HG03175 (cell line): ENCODE data around the gene ANKK1.

Source experiments
- ATAC-seq: cut with Tn5 transposase; IDR thresholded peaks from one replicate; pipeline ENCODE4 v1.9.1; 2021; ENCODE audit warnings: mild to moderate bottlenecking, moderate library complexity; ENCODE audit not compliant: unreplicated experiment

ANKK1 gene

DNA sequence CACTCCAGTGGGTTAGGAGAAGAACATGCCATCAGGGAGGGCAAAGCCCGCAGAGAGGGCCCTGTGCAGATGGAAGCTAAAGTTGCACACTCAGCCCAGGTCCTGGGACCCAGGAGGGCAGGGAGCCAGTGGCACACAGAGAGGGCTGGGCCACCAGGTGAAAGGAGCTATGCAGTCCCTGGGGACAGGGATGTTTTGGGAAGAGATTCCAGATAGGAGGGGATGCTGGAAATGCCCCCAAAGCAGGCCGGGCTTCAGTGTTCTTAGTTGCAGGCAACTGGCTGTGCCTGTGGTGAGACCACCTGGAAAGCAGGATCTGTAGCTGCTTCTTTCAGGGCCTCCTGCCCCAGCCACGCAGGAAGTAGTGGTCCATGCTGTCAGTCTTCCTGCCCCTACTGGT is 19.6 kb downstream of the ANKK1 start:
- ATAC-seq: no peak

DNA sequence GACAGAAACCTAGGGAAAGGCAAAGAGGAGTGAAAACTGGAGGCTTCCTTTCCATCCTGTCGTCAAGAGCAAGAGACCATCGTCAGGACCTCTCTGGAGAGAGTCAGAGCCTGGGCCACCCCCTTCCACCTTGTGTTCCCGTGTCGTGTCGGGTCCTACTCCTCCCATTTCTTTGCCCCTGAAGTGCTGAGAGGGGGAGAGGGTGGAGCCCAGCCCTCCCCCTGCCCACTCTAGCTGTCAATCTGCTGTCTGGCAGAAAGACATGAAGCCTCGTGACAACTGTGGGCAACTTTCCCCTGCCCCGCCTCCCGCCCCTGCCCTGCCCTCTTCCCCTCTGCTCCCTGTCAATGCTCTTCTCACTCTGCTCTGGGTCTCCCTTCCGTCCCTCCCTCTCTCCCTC is 20.6 kb downstream of the ANKK1 start:
- ATAC-seq: no peak

DNA sequence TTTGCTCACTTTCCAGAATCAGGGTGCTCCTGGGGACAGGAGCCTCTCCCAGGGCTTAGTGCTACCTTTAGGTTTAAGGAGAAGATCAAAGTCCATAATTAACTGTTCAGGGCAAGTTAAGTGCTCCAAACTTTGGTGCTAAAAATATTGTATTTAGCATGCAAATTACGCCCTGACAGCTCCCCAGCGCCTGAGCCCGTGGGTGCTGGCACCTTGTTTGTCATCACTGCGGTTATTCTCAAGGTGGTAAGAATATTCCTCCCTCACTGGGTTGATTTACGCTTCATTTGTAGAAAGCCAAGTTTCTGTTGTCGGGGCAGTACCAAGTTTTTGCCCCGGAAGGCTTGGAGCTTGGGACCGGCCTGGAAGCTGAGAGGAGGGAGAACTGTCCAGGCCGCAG is 21.3 kb downstream of the ANKK1 start:
- no peak for ATAC-seq

DNA sequence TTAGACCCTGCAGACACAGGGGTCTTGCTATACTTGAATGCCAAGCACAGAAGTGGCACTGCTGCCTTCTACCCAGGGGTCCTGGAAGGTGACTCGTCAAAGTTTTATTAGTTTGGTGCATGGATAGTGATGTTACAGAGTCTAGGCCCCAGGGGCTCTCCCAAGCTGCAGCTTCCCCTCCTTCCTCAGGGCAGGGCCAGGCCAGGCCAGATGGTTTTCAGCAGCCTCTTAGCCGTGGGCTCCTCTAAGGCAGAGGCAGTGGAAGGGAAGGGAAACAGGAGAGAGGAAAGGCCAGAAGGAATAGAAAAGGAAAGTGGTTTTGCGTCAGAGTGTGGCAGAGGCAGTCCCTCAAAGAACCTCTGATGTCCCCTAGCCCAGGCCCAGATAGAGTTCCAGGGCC is 21.9 kb downstream of the ANKK1 start:
- ATAC-seq: no peak

DNA sequence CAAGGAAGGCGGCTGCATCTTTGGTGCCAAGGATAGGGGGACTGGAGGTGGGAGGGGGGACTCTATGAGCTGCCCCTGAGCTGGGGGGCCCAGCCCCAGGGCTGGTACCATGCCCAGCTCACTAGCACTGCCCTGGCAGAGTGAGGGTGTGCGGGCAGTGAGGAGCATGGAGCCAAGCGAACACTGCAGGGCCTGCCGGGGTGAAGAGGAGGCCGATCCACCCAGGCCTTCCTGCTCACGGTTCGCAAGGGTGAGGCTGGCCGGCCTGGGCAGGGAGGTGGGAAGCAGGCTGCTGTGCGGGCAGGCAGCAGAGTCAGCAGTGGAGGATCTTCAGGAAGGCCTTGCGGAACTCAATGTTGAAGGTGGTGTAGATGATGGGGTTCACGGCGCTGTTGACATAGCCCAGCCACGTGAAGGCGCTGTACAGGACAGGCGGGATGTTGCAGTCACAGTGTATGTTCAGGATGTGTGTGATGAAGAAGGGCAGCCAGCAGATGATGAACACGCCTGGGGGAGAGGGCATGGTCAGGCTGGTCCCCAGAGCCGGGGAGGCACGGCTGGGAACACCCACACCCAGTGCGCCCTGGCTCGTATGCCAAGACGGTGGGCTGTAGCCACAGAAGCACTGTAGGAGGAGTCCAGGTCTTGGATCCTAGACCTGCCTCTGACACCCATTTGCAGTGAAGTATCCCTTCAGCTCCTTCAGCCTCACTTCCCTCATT is 23.0 kb downstream of the ANKK1 start:
- no peak for ATAC-seq

DNA sequence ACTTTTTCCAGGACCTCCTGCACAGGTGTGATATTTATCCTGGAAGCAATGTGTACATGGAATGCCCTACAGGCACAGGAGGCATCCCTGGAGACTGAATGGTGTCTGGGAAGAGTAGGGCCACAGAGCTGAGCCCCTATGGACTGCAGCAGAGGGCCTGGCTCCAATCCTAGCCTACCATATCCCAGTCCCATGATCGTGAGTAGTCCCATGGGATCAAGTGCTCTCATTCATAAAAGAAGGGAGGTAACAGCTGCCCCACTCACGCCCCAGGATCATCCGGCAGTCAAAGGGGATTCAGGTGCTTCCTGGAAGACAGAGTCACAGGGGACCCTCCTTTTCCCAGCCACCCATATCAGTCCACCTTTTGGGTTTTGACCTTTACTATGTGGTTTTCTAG is 24.0 kb downstream of the ANKK1 start:
- no peak for ATAC-seq

DNA sequence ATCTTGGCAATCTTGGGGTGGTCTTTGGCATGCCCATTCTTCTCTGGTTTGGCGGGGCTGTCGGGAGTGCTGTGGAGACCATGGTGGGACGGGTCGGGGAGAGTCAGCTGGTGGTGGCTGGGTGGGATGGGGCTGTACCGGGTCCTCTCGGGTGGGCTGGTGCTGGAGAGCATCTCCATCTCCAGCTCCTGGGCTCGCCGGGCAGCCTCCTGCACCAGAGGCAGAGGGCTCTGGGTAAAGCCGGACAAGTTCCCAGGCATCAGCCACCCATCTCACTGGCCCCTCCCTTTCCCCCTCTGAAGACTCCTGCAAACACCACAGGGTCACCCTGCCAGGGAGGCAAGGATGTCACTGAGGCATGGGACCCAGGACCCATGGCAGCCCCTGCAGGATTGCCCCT is 25.1 kb downstream of the ANKK1 start:
- ATAC-seq: no peak

DNA sequence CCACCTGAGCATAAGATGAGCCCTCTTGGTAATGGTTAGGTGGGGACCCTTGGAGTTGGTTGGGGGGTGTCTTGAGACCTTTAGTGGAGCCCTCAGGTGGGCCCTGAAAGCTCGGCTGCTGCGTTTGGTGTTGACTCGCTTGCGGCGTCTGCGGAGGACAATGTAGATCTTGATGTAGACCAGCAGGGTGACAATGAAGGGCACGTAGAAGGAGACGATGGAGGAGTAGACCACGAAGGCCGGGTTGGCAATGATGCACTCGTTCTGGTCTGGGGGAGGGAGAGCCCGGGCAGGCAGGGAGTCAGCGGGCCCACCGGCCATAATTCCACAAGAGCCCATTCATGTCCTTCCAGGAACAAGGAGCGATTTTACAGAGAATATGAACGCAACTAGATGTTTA is 27.8 kb downstream of the ANKK1 start:
- no peak for ATAC-seq

DNA sequence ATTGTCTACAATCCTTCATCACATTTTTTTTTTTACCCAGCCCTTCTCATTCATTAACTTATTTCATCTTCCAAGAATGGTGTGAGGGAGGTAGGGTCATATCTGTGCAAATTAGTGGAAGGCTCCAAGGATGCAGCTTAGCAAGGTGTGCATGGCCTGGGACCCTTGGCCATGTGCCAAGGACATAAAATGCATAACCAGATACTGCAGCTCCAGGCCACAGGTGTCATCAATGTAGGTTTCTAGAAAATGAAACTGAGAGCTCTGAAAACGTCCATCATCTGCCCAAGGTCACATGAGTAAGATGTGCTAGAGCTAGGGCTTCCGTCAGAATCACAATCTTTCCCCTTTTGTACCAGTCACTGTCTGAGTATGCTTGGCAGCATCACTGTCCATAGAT is 29.8 kb downstream of the ANKK1 start:
- no peak for ATAC-seq

DNA sequence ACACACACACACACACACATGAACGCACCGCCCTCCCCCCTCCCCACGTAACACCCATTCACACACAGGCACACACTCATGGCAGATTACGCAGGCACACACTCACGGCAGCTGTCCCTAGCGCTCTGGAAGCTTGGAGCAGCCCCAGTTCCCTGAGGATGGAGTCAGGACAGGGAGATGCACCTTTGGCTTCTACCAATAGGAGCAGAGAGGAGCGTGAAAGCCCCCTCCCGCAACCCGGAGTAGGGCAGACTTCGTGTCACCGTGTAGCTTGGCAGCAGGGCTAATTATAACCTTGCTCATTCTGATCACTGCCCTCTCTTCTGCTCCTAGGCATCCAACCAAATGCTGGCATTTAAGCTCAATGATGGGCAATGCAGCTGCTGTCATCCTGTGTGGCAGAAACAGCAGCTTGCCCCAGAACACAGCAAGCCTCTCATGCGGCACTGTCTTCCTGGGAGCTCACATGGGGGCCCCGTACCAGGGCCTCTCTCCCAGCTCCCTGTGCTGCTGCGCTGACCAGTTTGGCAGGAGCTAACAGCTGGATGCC is 31.9 kb downstream of the ANKK1 start:
- ATAC-seq: no peak

DNA sequence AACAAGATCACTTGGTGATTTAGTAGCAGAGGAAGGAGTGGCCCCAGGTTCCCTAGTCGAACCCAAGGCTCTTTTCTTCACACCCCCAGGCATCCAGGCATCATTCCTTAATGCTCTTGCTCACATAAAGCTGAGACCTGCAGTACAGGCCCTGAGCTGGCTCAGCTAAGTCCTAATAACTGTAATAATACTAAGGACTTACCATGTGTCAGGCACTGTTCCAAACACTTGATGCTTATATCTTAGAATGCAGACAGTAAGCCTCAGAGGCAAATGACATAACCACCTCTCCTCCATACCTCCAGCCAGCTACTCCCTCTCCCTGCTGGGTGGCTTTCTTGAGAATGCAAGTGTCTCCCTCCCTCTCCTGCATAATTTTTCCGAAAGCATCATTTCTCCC is 33.2 kb downstream of the ANKK1 start:
- ATAC-seq: no peak

DNA sequence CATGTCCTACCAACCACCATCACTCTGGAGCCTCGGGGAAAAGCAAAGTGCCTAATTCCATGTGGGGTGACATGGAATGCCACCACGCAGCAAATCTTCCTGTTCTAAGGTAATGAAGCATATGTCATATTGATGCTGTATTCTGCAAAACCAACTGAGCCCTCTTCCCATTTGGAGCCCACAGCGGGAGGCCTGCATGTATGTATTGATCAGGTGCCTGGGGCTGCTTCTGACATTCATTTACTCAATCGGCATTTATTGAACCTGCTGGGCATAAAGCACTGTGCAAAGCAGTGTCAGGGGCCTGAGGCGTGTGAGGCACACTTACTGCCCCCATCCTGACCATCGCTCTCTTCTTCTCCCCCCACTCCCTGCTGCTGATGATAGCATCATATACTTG is 39.1 kb downstream of the ANKK1 start:
- ATAC-seq: no peak

DNA sequence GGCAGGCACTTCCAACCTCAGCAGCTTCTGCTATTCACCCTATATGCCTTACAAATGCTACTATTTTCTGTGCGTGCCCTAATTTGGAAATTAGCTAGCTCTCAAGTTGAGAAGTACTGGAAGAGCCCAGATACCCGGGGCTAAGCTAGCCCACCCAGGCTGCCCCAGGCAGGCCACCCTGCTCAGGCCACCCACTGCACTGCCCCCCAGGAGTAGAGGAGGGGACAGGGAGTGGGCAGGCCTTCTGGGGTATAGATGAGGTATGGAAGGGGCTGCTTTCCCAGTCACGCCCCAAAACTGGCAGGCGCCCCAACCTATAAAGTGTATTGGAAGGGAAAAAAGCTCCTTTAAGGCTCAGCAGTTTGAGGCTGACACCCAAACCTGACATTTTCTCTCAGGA is 44.2 kb downstream of the ANKK1 start:
- no peak for ATAC-seq

DNA sequence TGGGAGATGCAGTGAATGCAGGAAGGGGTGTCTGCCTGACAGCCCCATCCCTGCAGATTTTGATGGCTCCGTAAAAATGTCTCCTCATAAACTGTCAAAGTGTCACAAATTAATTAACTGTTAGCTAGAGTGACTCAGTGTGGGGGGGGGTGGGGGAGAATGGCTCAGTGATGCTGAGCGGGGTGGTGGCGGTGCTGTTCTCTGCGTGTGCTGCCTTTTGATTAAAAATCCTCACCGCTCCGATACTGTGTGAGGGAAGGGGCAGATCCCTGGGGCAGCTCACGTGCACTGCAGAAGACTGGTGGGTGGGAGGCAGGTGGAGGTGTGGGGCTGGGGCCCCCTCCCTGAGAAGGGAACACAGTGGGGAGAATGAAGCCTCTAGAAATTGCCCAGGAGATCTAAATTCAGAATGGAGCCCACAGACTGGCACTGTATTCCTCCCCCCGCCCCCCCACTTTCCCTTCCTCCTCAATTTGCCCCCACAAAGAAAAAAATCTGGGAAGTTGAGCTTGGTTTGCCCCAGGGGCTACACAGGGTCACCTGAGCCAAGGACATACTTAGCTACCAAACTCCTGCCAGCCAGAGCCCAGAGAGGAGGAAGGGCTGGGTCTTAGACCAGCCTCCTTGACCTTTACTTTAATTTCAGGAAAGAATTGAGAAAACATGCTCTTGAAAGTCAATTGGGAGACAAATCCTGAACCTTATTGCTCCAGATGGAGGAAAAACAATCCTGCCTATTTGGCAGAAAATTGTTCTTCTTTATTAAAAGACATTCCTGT is 47.8 kb downstream of the ANKK1 start:
- no peak for ATAC-seq

DNA sequence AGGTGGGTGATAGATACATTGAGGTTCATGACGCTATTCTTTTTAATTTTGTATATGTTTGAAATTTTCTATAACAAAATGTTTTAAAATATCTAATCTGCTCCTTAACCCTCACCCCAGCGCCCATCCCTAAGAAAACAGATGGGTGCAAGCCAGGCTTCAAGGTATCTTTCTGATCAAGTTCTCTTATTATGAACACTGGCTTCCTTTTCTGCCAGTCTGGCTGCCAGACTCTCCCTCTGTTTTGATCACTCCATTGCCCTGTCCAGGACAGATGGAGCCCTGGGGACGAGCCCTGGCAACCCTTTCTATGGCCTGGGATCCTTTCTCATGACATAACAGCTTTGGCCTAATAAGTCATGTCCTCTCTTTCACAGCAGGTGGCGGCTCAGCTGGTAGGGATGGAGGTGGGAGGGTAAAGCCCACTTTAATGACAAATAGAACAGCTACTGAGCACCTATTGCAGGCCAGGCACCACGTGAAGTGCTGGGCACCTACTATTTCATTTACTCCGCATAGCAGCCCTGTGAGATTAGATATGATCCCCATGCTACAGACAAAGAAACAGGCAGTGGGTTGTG is 49.2 kb downstream of the ANKK1 start:
- no peak for ATAC-seq

DNA sequence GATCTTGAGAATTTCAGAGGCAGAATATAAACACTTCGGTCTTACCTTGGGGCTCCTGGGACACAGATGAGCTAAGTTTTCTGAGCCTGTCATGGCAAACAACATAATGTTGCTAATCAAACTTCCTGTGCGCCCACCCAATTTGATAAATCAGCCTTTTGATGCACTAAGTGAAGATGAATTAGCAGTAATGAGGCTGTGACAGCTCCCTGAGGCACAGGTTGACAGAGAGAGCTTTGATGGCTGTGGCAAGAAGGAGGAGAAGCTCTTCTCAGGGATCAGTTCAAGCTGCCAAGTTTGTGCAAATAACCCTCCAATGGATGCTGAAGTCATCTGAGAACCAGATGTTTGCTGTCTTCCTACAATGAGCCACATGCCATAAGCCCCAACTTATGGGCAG is 53.2 kb downstream of the ANKK1 start:
- ATAC-seq: no peak

DNA sequence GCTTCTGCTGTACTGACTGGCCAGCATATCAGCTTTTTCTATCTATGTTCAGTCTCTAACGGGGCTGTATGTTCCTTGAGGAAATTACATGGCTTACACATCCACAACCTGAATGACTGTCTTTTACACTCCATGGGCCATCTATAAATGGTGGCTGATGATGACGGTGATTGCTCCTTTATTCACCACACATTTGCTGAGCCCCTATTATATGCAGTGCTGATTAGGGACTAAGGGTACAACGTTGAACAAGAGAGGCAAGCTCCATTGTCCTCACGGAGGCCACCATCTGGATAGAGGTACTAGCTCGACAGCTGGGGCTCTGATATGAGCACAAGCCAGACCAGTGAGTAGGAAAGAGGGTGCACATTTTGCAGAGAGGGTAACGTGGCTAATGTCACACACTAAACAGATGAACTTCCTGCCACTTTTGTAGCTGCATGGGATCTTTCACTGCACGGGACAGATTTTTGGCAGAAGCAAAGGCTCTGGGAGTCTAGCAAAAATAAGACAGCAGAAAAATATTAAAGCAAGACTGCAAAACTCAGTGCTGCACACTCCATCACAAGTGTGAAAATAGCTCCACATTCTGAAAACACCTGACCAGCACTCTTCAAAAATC is 57.0 kb downstream of the ANKK1 start:
- no peak for ATAC-seq

DNA sequence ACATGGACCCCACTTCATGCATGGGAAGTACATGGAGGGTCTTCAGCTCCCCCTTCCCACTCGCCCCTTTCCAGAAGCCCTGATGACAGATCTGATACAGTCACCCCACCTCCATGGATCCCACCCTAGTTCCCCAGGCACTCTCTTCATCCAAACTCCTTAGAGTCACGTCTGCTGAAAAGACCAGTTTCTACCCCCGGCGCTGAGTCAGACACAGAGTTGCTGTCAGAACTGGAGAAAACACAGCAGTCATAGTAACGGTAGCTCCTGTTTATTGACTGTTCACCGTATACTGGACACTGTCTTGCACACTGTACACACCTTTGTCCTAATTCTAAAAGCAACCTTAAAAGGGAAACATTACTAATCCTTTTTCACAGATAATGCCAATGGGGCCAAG is 58.5 kb downstream of the ANKK1 start:
- ATAC-seq: no peak

DNA sequence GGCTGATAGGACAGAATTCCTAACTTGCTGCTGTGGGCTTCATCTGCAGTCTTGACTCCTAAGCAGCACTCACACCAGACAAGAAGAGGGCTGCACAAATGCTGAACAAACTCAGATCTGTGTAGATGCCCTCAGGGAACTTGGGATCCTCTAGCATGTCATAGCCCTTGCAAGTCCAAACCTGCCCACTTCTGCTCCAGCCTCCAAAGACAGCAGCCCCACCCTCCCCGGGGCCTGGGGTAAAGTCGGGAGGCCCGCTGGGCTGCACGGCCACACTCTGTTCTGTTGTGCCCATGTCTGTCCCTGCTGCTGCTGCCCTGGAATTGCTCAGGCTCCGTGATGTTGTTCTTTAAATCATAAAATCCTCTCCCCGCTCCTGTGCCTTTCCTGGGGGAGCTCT is 59.4 kb downstream of the ANKK1 start:
- ATAC-seq: no peak

DNA sequence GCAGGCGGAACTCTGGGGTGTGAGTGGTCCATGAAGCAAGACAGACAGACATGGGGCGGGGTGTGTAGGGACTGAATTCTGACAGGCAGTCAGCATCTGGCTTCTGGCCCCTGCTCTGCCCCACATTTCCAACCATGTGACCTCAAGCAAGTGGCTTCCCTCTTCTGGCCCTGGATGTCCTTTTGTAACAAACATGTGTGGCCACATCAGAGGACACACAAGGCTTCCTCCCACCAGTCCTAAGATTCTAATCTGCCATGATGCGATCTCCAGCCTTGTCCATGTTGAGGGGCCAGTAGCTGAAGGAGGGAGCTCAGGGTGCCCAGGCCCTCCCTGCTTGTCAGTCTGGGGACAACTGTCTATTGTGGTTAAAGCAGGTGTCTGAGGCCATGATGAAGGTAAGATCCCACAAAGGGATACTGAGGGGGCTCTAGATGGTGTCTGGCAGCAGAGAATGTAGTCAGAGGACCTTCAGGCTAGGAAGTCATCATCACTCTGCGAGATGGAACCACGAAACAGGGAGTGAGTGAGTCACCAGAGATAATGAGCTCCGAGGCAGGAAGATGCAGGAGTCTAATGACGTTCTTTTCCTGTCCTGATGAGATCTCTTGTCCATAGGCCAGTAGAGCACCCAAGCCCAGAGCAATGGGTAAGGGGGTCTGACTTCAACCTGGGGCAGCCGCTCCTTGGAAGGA is 60.2 kb downstream of the ANKK1 start:
- no peak for ATAC-seq

DNA sequence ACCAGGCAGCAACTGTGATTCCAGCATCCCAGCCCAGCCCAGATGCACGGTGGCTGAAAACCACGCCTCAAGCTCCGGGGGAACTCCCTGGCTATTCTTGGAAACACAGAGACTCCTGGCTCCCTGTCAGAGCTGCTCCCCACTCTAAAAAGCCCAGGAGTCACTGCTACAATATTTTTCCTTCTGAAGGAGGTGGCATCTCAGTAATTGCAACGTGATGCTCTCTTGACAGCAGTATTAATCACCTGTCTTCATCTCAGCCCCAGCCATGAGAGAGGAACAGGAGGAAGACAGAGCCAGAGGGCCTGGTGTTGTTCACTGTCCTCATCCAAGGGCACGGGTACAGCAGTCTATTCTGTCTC is 60.7 kb downstream of the ANKK1 start:
- no peak for ATAC-seq
